GM21381 (cell line): ENCODE results near the gene USP3.
"Not testable (repeated sequence)": the region's sequence is repeated elsewhere in the genome, so short reads cannot be mapped to it uniquely, and the experiment has no call there.

ENCODE experiments used
- ATAC-seq: cut with Tn5 transposase; IDR thresholded peaks from one replicate; pipeline ENCODE4 v1.9.1; 2021; ENCODE audit warnings: mild to moderate bottlenecking, moderate library complexity; ENCODE audit not compliant: unreplicated experiment

USP3 gene

DNA sequence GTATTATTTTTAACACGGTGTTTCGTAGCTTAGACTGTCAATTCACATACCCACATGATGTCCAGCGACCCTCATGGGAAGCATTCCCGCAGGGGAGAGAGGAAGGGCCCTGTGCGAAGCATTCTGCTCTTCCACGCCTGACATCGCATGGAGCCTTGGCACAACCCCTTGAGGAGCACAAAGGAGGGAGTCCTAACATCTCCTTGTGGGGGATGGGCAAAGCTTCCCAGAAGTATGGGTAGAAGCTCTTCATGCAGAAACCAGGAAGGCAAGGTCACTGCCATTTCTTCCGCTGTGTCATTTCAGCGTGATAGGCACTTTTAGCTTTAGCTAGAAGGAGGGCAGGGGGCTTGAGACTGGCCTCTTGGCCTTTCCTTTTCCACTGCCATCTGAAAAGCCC lies 28.7 kb upstream of the USP3 start:
- no peak for ATAC-seq

DNA sequence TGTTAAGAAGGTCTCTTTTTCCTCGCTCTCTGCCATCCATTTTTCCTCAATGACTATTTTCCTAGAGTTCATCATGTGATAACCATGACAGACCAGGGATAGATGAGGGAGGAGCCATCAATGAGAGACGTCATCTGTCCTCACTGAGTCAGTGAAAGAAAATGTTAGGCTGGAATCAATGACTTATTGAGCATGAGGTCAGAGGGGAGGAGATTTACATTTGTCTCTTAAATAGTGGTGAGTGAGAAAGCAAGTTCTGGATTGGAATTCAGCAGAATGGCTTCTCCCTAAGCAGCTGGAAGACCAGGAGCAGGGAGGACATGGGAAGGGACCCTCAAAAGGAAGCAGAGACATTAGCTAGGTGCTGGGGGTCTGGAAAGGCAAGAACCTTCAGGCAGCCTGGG lies 28.2 kb upstream of the USP3 start:
- no peak for ATAC-seq

DNA sequence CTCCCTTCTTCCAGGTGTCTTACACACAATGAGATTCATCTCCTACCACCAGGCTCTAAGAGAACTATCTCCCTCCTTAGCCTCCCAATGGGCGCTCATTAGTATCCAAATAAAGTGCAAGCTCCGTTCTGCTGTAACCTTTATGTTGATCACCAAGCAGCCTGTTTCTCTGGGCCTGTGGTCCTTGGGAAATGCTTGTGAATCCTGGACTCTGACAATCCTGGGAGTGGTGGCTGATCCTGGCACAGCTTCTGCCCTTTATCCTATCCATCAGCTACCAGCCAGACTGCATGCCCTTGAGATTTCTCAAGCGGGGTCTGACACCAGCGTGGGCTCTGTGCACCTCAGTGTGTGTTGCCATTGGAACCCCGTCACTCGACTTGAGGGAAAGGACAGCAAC lies 26.1 kb upstream of the USP3 start:
- ATAC-seq = no peak

DNA sequence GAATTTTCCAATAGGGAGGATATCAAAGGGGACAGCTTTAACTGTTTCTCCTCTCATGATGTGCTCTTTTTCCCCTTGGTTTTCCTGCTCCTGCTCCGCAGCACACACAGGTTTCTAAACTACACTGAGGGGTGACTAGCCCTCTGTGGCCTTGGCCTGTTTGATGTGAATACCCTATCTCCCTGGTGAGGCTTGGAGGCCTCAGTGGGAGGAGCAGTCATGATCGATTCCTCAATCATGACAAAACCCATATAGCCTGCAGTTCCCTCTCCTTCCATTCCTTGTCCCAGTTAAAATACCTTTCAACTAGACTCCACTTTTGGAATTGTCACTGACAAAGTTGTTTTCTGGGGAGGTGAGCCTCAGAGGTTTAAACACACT lies 24.0 kb upstream of the USP3 start:
- ATAC-seq = no peak

DNA sequence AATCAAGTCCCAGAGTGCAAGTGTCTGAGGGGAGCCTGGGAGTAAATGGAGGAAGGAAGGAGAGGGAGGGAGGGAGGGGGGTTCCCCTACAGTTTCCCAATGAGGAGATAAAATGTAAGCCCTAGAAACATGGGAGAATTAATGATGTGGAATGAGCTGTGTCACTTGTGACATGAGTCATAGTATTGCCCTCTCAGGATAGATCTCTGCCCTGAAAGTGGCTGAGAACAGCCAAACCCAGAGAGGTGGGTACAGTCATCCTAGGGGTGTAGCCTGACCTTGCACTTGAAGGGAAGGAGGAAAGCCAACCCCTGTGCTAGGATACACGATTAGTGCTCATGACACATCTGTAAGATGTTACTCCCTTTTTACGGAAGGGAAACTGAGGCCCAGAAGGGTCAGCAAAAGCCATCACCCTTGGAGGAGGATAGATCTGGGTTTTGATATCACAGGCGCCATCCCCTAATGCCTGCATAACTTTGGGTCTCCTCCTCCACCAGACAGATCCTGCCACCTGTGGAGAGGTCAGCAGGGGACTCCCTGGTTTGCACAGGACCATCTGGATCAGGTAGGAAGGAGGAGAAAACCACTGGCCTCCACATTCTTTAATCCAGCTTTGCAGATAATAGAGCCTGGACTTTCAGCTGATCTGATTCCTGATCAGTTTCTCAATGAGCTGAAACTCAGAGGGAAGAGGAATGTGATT lies 23.1 kb upstream of the USP3 start:
- no peak for ATAC-seq

DNA sequence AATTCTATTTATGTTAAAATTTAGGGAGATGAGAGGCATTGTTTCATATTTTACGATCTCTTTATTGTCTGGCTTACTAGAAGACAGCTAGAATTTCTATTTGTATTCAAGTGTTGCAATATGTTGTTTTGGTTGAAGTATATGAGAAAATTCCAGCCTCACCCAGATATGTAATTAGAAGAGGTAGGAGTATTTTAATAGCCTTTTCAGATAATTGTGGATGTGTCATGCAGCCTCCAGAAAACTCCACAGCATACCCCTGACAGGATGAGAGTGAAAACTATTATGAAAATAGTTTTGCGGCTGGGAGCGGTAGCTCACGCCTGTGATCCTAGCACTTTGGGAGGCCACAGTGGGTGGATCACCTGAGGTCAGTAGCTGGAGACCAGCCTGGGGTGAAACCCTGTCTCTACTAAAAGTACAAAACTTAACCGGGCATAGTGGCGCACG lies 21.5 kb upstream of the USP3 start:
- ATAC-seq = no peak

DNA sequence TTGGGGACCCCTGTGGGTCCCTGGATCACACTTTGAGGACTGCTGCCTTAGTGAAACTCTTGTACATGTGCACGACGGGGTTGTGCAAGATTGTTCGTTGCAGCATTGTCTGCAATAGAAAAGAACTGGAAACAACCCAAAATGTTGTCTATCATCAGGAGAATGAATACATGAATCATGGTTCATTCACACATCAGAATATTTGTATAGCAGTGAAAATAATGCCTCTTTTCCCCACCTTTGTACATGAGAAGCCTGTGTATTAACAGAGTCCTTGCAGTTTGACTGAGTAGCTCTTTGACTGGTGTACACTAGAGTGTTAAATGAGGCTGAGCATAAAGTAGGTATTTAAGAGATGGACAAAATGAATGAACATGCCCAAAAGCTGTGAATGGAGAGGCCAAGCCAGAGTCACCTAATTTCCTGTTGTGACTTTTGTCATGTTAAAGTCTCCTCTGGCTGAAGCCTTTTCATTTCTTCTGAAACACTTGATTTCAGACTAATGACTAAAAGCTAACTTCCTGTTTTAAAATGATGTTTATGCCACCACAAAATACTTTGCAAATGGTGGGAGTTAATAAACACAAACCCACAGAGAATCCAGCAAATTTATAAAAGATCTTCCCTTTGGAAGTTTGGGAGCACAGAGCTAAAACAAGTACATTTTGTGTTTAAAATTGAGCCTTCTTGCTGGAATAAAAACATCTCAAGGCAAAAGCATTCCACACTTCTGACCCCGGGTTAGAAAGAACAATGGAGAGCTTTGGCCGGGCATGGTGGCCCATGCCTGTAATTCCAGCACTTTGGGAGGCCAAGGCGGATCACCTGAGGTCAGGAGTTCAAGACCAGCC lies 20.6 kb upstream of the USP3 start:
- ATAC-seq = no peak

DNA sequence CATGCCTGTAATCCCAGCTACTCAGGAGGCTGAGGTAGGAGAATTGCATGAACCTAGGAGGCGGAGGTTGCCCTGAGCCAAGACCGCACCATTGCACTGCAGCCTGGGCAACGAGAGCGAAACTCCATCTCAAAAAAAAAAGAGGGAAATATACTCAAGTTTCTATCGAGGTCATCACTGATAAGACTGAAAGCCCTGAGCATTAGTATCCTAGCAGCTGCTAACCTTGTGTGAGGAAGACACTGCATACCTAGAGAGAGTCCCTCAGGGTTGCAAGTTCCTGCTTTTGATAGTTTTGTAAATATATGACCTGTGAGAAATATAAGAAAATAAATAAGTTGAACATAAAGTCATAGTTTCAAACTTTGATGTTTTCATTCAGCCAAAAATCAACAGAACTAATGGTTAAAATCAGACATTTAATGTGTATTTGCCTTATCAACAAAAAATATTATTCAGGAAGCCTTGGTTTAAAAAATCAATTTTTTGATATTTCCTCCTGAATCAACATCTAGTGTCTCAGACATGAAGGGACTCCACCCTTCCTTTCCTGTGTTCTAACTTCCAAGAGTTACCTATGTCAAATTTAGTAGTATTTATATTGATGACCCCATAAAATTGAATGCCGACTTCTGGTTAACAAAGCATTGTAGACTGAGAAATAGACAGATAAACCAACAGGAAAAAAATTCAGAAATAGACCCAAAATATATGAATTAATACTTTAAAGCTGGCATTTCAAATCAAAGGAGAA lies 19.8 kb upstream of the USP3 start:
- ATAC-seq = no peak

DNA sequence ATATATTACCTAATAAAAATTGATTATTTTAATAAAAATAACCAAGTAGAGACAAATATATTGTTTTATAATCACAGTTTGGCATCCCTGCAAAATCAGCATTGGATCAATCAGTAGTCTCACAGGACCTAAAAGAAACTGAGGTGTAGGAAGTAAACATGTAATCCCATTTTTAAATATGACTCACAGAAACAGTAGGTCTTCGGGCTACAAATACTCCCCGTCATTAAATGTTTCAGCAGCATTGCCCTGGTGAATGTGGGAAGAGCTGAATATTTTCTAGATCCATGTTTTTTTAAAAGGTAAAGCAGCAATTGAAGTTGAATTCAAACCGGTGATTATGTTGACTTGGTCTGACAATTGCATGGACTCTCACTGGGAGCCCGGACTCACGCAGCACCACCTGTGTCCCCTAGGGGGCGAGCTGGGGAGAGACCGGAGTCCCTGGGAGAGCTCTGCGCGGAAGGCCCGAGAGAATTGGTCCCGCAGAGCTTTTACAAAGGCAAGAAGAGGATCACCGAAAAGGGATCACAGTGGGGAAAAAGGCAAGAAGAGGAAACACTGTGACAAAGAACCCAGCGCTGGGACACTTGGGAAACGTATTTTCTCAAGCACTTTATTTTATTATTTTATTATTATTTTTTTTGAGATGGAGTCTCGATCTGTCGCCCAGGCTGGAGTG lies 17.2 kb upstream of the USP3 start:
- no peak for ATAC-seq

DNA sequence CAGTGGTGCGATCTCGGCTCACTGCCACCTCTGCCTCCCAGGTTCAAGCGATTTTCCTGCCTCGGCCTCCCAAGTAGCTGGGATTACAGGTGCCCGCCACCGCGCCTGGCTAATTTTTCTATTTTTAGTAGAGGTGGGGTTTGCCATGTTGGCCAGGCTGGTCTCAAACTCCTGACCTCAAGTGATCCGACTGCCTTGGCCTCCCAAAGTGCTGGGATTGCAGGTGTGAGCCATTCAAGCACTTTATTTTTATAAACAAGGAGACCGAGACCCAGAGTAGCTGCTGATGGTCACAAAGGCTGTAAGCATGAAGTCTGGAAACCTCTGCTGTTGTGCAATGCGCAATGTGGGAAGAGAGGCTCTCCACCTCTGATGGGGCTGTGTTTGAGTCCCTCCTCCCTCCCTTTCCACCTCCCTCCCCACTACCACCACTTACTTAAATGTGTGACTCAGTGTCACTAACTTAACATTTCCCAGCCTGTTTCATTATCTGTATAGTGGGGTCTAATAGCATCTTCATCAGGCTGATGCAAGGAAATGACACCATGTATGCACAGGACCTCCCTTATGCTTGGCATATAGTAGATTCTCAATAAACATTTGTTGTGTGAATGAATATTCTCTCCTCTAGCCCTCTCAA lies 16.5 kb upstream of the USP3 start:
- not testable (repeated sequence) for ATAC-seq

DNA sequence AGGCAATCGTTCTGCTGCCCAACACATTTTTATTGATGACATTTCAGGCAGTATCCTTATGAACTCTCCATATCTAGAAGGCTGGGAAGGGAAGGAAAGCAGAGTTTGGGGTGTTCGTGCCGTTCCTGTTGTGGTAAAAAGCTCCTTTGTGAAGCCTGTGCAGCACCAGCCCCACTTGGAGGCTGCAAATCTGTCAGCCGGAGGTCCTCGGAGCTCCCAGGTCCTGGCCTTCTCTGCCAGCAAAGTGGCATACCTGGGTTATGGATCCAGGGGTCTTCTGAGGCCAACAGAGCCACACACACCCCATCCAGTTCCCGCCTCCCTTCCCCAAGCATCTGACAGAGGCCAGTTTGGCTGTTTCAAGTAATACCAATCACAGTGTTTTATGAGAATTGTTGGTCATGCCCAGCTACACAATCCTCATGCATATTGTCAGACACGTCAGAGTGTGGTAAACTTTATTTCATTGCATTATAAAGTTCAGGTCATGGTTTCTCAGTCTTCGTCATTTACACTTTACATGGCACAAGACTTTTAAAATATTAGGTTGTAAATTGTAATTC lies 15.9 kb upstream of the USP3 start:
- ATAC-seq = no peak

DNA sequence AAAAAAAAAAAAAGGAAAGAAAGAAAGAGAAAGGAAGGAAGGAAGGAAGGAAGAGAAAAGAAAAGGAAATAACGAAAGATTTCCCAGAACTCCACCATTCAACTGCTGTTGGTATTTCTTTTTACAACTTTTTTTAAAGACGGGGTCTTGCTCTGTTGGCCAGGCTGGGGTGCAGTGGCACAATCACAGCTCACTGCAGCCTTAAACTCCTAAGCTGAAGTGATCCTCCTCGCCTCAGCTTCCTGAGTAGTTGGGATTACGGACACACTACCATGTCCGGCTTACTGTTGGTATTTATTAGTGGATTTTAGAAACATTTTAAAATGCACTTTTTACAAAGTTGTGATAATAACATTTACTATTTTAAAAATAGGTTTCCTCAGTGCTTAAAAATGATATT lies 15.0 kb upstream of the USP3 start:
- no peak for ATAC-seq

DNA sequence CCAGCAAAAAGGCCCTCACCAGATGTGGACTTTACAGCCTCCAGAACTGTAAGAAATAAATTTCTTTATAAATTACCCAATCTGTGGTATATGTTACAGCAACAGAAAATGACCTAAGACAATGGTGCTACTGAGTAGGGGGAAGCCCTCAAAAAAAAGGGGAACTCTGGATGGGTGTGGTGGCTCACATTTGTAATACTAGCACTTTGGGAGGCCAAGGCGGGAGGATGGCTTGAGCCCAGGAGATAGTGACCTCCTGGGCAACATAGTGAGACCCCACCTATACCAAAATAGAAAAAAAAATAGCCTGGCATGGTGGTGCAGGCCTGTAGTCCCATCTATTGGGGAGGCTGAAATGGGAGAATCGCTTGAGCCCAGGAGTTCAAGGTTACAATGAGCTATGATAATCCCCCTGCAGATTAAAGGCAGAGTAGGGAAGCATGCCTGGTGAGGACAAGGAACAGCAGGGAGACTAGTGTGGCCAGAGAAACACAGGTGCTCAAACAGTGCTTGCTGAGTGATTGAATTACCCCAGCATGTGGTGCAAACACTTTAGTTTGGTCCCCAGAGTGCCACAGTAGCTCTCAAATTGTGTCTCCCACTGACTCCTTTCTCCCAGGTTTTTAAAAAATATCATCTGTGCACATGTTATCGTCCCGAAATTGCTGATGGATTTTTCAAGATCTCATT lies 13.9 kb upstream of the USP3 start:
- ATAC-seq = no peak

DNA sequence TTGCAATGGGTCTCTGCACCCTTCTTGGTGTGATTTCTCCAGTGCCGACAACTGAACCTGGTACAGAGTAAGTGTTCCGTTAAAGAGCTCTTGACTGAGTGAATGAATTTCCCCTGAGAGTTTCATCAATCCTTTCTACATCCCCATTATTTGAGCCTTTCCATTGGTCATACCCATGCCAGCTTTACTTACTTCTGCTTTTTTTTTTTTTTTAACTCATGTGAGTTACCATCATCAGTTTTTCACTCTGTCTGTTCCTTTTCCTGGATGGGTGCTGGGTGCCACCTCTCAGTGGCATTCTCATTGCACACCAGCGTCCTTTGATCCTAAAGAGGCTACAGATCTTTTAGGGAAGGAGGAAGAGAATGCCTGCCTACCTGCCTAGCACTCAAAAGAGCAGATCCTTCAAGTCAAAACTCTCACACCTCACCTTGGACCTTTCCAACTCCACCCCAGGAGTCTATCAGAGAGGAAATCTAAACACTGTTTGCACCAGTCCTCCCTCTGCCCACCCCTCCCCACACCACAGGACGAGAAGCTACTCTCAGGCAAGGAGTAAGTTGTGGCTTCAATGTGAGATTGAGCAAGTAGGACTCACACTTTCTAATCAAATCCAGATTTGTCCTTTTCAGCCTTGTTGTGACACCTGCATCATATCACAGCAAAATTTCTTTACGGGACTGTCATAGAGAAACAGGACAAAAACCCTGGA lies 13.1 kb upstream of the USP3 start:
- no peak for ATAC-seq

DNA sequence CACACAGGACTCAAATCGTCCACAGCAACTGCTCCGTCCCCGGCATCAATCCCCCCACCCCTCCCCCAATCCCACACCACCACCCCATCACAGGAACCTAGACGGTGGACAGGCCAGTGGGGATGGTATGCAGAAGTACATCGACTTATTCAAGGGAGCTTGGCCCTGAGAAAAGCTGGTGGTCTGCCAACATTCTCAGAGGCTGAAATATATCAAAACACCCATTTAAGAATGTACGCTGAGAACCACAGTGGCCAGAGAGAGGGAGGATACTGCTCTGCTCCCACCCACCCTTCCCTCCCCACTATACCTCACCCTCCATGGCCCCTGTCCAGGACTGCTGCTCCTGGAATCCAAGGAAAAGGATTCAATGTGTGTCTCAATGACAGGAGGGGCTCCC lies 12.4 kb upstream of the USP3 start:
- ATAC-seq = no peak

DNA sequence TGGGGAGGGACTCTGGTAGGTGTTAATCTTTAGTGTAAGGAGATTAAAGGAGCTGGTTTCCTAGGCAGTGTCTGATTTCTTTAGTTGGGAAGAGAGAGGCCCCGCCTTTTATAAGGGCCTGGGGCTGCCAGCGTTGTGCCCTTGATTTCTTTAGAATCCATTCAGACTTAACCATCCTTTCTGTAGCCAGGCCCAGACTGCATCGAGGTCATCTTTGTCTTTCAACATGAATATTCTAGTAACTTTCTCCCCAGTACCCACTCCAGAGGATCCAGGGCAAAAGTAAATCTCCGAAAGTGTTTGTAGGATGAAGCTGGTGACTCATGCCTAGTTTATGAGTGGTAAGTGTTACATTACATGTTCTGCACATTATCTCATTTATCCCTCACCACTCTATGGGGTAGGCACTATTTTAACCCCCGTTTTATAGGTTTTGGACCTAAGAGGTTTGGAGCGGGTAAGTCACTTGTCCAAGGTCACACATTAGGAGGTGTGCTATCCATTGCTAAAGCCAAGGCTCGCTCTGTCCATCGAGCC lies 11.8 kb upstream of the USP3 start:
- ATAC-seq = no peak

DNA sequence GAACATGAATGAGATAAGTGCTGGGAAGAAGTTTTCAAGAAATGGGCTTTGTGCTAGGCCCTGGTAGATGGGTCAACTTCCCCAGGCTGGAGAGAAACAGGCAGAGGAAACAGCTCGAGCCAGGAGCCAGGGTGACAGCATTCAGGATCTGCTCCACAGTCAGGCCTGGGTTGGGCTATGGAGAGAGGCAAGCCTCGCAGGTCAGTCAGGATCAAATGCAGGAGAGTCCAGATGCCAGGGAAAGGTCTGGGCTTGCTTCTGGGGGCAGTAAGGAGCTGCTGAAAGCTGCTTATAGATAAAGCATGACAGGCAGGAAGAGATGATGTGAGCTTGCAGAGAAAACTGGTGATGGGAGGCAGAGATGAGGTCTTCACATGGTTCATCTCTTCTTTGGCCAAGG lies 11.0 kb upstream of the USP3 start:
- no peak for ATAC-seq

DNA sequence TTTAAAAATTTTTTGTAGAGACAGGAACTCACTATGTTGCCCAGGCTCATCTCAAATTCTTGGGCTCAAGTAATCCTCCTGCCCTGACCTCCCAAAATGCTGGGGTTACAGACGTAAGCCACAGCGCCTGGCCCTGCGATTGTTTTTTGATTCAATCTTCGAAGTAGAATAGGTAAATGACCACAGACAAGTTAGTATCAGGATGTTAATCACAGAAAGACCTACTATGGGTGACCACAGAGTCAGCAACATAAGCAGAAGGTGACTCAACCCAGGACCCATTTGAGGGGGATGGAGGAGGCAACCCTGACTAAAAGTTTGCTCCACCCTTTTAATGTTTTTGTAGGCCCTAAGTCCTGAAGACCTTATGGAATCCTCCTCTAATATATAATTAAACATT lies 10.0 kb upstream of the USP3 start:
- ATAC-seq = no peak

DNA sequence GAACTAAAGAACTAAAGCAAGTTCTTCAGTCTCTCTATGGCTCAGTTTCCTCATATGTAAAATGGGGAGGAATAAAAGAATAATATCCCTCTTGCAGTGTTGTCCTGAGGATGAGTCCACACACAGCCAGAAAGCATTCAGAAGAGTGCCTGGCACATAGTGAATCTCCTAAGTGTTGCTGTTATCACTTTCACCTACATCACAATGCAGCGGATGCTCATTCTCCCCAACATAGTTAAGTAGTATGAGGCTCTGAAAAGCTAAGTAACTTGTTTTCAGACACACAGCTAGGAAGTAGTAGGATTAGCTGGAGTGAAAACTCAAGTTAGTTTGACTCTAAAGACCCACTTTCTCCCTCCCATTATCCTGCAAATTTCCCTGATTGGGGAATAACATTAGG lies 9.1 kb upstream of the USP3 start:
- ATAC-seq = no peak
